IPS-18c (cell line): ENCODE results near the gene COMTD1.

Source experiments
- H3K4me3 ChIP-seq: 2 replicates; pipeline ENCODE4 v1.7.0; 2013; ENCODE audit warnings: low read depth, mild to moderate bottlenecking, low read length, moderate library complexity; ENCODE audit not compliant: insufficient read depth
- H3K9me3 ChIP-seq: one replicate; pipeline ENCODE4 v1.6.1; 2013; ENCODE audit warnings: mild to moderate bottlenecking, low read length, moderate library complexity; ENCODE audit not compliant: control insufficient read depth, insufficient read depth

COMTD1 gene

GRCh38 chr10:75235375-75236177, at the start of gene COMTD1:
Gene COMTD1 (minus strand): TSS chr10:75235957. CDS start chr10:75235928, 29 bp downstream.
- peak within 1 kb of the TSS; percentile 76 for H3K4me3 ChIP-seq
- no peaks in the 10 kb centered on the region for H3K9me3 ChIP-seq

- Histone ChIP-seq H3K4me3 (peak overlapping the region; percentile 58; the same call in 1 of the 2 replicates), H3K9me3 (no peaks in the 10 kb centered on the region)
Measured at GRCh38 chr10:75283671-75284470, 48.1 kb upstream of the COMTD1 start.

- Histone ChIP-seq H3K9me3 (no peaks in the 10 kb centered on the region), H3K4me3 (peak overlapping the region; percentile 58)
Measured at GRCh38 chr10:75283078-75283670, 47.4 kb upstream of the COMTD1 start.

- H3K4me3 ChIP-seq: no peak overlapping the region
- no peaks in the 10 kb centered on the region for H3K9me3 ChIP-seq
Measured at GRCh38 chr10:75281974-75282373, 46.2 kb upstream of the COMTD1 start.

GRCh38 chr10:75280236-75280635, 44.5 kb upstream of the COMTD1 start:
- no peak overlapping the region for H3K4me3 ChIP-seq

GRCh38 chr10:75276069-75276872, 40.5 kb upstream of the COMTD1 start:
- Histone ChIP-seq H3K4me3 (no peak overlapping the region), H3K9me3 (no peaks in the 10 kb centered on the region)

More at GRCh38 chr10:75280236-75280635, 44.5 kb upstream of the COMTD1 start:
- H3K9me3 ChIP-seq: no peaks in the 10 kb centered on the region

- H3K9me3 ChIP-seq: no peaks in the 10 kb centered on the region
- H3K4me3 ChIP-seq: no peak overlapping the region
Measured at GRCh38 chr10:75272896-75273295, 37.1 kb upstream of the COMTD1 start.

GRCh38 chr10:75272094-75272493, 36.3 kb upstream of the COMTD1 start:
- H3K4me3 ChIP-seq: no peak overlapping the region
- no peaks in the 10 kb centered on the region for H3K9me3 ChIP-seq

GRCh38 chr10:75269605-75270004, 33.8 kb upstream of the COMTD1 start:
- Histone ChIP-seq H3K4me3 (no peak overlapping the region), H3K9me3 (no peaks in the 10 kb centered on the region)

- Histone ChIP-seq H3K9me3 (no peaks in the 10 kb centered on the region), H3K4me3 (no peak overlapping the region)
Measured at GRCh38 chr10:75266945-75267344, 31.2 kb upstream of the COMTD1 start.

- Histone ChIP-seq H3K4me3 (no peak overlapping the region), H3K9me3 (no peaks in the 10 kb centered on the region)
Measured at GRCh38 chr10:75265856-75266255, 30.1 kb upstream of the COMTD1 start.

- no peak overlapping the region for H3K4me3 ChIP-seq
- H3K9me3 ChIP-seq: no peaks in the 10 kb centered on the region
Measured at GRCh38 chr10:75263806-75264205, 28.0 kb upstream of the COMTD1 start.

- H3K4me3 ChIP-seq: no peak overlapping the region
- no peaks in the 10 kb centered on the region for H3K9me3 ChIP-seq
Measured at GRCh38 chr10:75261813-75262705, 26.3 kb upstream of the COMTD1 start.

GRCh38 chr10:75260990-75261389, 25.2 kb upstream of the COMTD1 start:
- no peak overlapping the region for H3K4me3 ChIP-seq

GRCh38 chr10:75254739-75255138, 19.0 kb upstream of the COMTD1 start:
- H3K4me3 ChIP-seq: no peak overlapping the region

More at GRCh38 chr10:75260990-75261389, 25.2 kb upstream of the COMTD1 start:
- H3K9me3 ChIP-seq: no peaks in the 10 kb centered on the region

More at GRCh38 chr10:75254739-75255138, 19.0 kb upstream of the COMTD1 start:
- peaks cover 7% of the 10 kb centered on the region for H3K9me3 ChIP-seq
